A549 (cell line): ENCODE data around the gene ATP5PF.

Experiments used
- BHLHE40 ChIP-seq: IDR thresholded peaks from 2 replicates; pipeline ENCODE4 v1.6.1; 2012; ENCODE audit warnings: low read depth, low read length, inconsistent platforms
- CBX2 ChIP-seq: fragments of 200-600 bp; sonication (generic); IDR thresholded peaks from 2 replicates; pipeline ENCODE4 v1.6.1; 2016; ENCODE audit warnings: low read depth, mild to moderate bottlenecking, borderline replicate concordance
- CEBPB ChIP-seq, 2 experiments: fragments of >200 bp in 1 of 2; sonication (Bioruptor Twin) in 1 of 2; formaldehyde crosslinking in 1 of 2; IDR thresholded peaks; 2 replicates each; pipeline ENCODE4 v1.6.1; 2012 to 2016
- CHD2 ChIP-seq: fragments of 150-350 bp; IDR thresholded peaks from 2 replicates; pipeline ENCODE4 v1.6.1; 2014; ENCODE audit warnings: low read length; ENCODE audit not compliant: partially characterized antibody
- CTCF ChIP-seq: fragments of >200 bp; sonication (Bioruptor Twin); formaldehyde crosslinking; IDR thresholded peaks from 3 replicates; pipeline ENCODE4 v1.5.1; 2016
- EP300 ChIP-seq, 2 experiments: fragments of >200 bp; sonication (Bioruptor Twin); formaldehyde crosslinking; IDR thresholded peaks; 2 replicates in 1 of 2; 3 replicates in 1 of 2; pipeline ENCODE4 v1.6.1; 2016 to 2017
- FOSL2 ChIP-seq, 2 experiments: fragments of 450-650 bp in 1 of 2; fragments of >200 bp in 1 of 2; sonication (Bioruptor Twin) in 1 of 2; formaldehyde crosslinking; IDR thresholded peaks; 2 replicates each; pipeline versions ENCODE4 v1.5.0 to v1.6.1; 2016 to 2020; ENCODE audit warnings: mild to moderate bottlenecking in 1 of 2, moderate library complexity in 1 of 2
- MAX ChIP-seq: IDR thresholded peaks from 2 replicates; pipeline ENCODE4 v1.6.1; 2012
- MAZ ChIP-seq: fragments of 150-350 bp; IDR thresholded peaks from 2 replicates; pipeline ENCODE4 v1.6.1; 2014; ENCODE audit warnings: antibody characterized with exemption, low read depth, low read length, borderline replicate concordance
- POLR2A ChIP-seq: IDR thresholded peaks from 2 replicates; pipeline ENCODE4 v1.6.1; 2012; ENCODE audit warnings: mild to moderate bottlenecking, low read length
- RAD21 ChIP-seq, 2 experiments: fragments of >200 bp in 1 of 2; sonication (Bioruptor Twin) in 1 of 2; formaldehyde crosslinking in 1 of 2; IDR thresholded peaks in 1 of 2; conservative IDR thresholded peaks in 1 of 2; 2 replicates in 1 of 2; 3 replicates in 1 of 2; pipeline ENCODE4 v1.6.1; 2012 to 2018; ENCODE audit warnings: inconsistent platforms in 1 of 2
- RCOR1 ChIP-seq: fragments of 150-350 bp; IDR thresholded peaks from 2 replicates; pipeline ENCODE4 v1.6.1; 2014; ENCODE audit warnings: antibody characterized with exemption, low read length, low read depth
- TF ChIP-seq, protein P1 (sequence below): fragments of 450-650 bp; IDR thresholded peaks from 2 replicates; pipeline ENCODE4 v1.6.1; 2014; ENCODE audit warnings: antibody characterized with exemption

DNA sequence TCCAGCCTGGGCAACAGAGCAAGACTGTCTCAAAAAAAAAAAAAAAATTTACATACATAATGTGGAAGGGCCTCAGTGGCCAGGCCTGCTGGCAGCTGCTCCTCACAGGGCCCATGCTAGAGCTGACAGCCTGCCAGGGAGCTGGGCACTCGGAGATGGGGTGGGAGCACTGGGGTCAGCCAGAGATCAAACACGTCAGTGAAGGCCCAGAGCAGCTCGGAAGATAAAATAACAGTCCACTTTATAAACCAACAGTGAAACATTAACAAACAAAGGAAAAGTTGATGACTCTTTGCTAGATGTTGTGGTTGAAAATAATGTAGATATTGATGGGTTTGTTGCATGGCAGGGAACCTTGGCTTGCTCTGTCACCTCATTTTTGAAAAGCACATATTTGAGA, 42.7 kb downstream of the ATP5PF start:
- TF ChIP-seq FOSL2 (IDR thresholded peaks at IDR 0.05): no peak
- no peak for TF ChIP-seq FOSL2 (CRISPR knock-in tag; IDR thresholded peaks at IDR 0.05)
- no peak for TF ChIP-seq BHLHE40
- TF ChIP-seq, protein P1, sequence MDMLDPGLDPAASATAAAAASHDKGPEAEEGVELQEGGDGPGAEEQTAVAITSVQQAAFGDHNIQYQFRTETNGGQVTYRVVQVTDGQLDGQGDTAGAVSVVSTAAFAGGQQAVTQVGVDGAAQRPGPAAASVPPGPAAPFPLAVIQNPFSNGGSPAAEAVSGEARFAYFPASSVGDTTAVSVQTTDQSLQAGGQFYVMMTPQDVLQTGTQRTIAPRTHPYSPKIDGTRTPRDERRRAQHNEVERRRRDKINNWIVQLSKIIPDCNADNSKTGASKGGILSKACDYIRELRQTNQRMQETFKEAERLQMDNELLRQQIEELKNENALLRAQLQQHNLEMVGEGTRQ: no peak
- TF ChIP-seq CTCF: no peak
- no peak for TF ChIP-seq CBX2
- no peak for TF ChIP-seq POLR2A
- TF ChIP-seq MAZ: no peak
- no peak for TF ChIP-seq CEBPB (IDR thresholded peaks at IDR 0.05)
- no peak for TF ChIP-seq EP300 (IDR thresholded peaks at IDR 0.05)
- no peak for TF ChIP-seq RCOR1
- no peak for TF ChIP-seq RAD21 (conservative IDR thresholded peaks at IDR 0.05 in 1 of 2, IDR thresholded peaks at IDR 0.05 in 1 of 2)
- TF ChIP-seq MAX: no peak
- TF ChIP-seq CHD2: no peak
